Hepatocyte (in vitro differentiated cells): ENCODE data around the gene ZBTB7C.

ENCODE experiments used
- EZH2 ChIP-seq: fragments of 200-600 bp; sonication (generic); IDR thresholded peaks from 2 replicates; pipeline ENCODE4 v1.6.1; 2016; ENCODE audit warnings: antibody characterized with exemption, mild to moderate bottlenecking, borderline replicate concordance
- EZH2phosphoT487 ChIP-seq: fragments of 200-600 bp; sonication (generic); IDR thresholded peaks from one replicate; pipeline ENCODE4 v1.6.1; 2018; ENCODE audit warnings: antibody characterized with exemption, mild to moderate bottlenecking, low read depth, moderate library complexity; ENCODE audit not compliant: unreplicated experiment, severe bottlenecking
- TF ChIP-seq, protein P1 (sequence below): fragments of 200-600 bp; sonication (generic); IDR thresholded peaks from 2 replicates; pipeline ENCODE4 v1.5.1; 2016; ENCODE audit warnings: antibody characterized with exemption, mild to moderate bottlenecking; ENCODE audit not compliant: poor library complexity

DNA sequence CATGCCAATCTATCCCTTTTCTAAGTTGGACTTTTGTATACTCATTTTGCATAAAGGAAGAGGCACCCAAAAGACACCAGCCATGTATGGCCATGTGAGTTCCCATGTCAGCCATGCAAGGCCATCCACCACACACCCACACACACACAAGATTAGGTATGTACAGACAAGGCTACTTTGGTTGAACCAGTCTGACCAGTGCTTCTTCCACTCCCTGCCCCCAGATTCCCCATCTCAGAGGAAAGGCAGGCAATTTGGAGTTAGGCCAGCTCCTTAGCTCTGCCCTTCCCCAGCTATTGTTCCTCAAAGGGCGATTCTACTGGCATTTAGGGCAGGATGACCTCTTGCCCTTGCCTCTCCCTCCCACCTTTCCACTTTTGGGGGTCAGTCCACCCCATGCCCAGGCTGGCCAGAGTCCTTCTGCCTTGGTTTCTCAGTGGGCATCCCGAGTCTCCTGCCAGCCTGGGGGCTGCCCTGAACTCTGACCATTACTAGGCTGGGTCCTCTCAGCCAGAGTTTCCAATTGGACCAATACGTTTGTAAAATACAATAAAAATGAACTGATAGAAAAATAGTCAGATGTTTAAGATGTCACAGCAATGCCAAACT, 101.1 kb downstream of the ZBTB7C start:
- TF ChIP-seq, protein P1, sequence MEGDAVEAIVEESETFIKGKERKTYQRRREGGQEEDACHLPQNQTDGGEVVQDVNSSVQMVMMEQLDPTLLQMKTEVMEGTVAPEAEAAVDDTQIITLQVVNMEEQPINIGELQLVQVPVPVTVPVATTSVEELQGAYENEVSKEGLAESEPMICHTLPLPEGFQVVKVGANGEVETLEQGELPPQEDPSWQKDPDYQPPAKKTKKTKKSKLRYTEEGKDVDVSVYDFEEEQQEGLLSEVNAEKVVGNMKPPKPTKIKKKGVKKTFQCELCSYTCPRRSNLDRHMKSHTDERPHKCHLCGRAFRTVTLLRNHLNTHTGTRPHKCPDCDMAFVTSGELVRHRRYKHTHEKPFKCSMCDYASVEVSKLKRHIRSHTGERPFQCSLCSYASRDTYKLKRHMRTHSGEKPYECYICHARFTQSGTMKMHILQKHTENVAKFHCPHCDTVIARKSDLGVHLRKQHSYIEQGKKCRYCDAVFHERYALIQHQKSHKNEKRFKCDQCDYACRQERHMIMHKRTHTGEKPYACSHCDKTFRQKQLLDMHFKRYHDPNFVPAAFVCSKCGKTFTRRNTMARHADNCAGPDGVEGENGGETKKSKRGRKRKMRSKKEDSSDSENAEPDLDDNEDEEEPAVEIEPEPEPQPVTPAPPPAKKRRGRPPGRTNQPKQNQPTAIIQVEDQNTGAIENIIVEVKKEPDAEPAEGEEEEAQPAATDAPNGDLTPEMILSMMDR, result no peak
- TF ChIP-seq EZH2phosphoT487, result no peak
- TF ChIP-seq EZH2, result no peak
